Measurements from ENCODE around the gene OSM.
A peak's percentile ranks its signal among the peaks of the same experiment; 100 is the strongest.

OSM gene

GRCh38 chr22:30261134-30261533, 5.5 kb downstream of the OSM start:
- DNase-seq = no peak

- no peak for DNase-seq
Measured at GRCh38 chr22:30260682-30261081, 6.0 kb downstream of the OSM start.

- DNase-seq = no peak
Measured at GRCh38 chr22:30260276-30260675, 6.4 kb downstream of the OSM start.

GRCh38 chr22:30254314-30254713, 12.3 kb downstream of the OSM start:
- no peak for DNase-seq

- no peak for DNase-seq
Measured at GRCh38 chr22:30253205-30253852, 13.3 kb downstream of the OSM start.

- no peak for DNase-seq
Measured at GRCh38 chr22:30252411-30253204, 14.0 kb downstream of the OSM start.

GRCh38 chr22:30251711-30252110, 14.9 kb downstream of the OSM start:
- no peak for DNase-seq

GRCh38 chr22:30250661-30251267, 15.9 kb downstream of the OSM start:
- DNase-seq = no peak

- DNase-seq = no peak
Measured at GRCh38 chr22:30250039-30250565, 16.5 kb downstream of the OSM start.

GRCh38 chr22:30249049-30250038, 17.3 kb downstream of the OSM start:
- DNase-seq = no peak

GRCh38 chr22:30248484-30248883, 18.2 kb downstream of the OSM start:
- DNase-seq = no peak

GRCh38 chr22:30247974-30248373, 18.7 kb downstream of the OSM start:
- no peak for DNase-seq

- DNase-seq = no peak
Measured at GRCh38 chr22:30247561-30247960, 19.1 kb downstream of the OSM start.

- peak in 1 of 2 donors; percentile 23 for DNase-seq
Measured at GRCh38 chr22:30246814-30247376, 19.8 kb downstream of the OSM start.

GRCh38 chr22:30245985-30246813, 20.5 kb downstream of the OSM start, which contains the start of gene LIF:
LIF (minus strand) TSS chr22:30246759; CDS start chr22:30246695, 64 bp downstream.
- DNase-seq = peak; percentile 49 to 66

- peak; percentile 22 to 43 for DNase-seq
Measured at GRCh38 chr22:30245181-30245984, 21.3 kb downstream of the OSM start.

- no peak for DNase-seq
Measured at GRCh38 chr22:30244641-30245040, 22.0 kb downstream of the OSM start.

GRCh38 chr22:30244066-30244465, 22.6 kb downstream of the OSM start:
- no peak for DNase-seq

GRCh38 chr22:30243661-30244060, 23.0 kb downstream of the OSM start:
- DNase-seq = no peak
